K562 (cell line): Measurements from ENCODE around the gene PARP4. TPM values are rescaled to one million over a fixed set of nuclear protein-coding genes. Genes with fewer than 3 reads are reported as not detected.

Experiments used
- ATAC-seq: fragments of 200-7000 bp; cut with Tn5 transposase; 3 replicates; pipeline ENCODE4 v1.9.1; 2020; ENCODE audit warnings: moderate library complexity
- BruUV-seq: library from RNA; stranded (reverse); fragments of 400-500 nt; replicated peaks from 2 replicates; lab custom pipeline; 2021; lab: Mats Ljungman, UMichigan
- CTCF ChIA-PET: fragments of 300-600 bp; formaldehyde crosslinking; extraction: SDS; loops from one replicate; lab custom pipeline; 2021; ENCODE audit warnings: low intra/inter-chr PET ratio; lab: Yijun Ruan, JAX
- POLR2A ChIA-PET: fragments of 300-600, 350-650 bp; sonication (Branson Sonifier 250); formaldehyde crosslinking; extraction: SDS; loops from one replicate; lab custom pipeline; 2021; ENCODE audit warnings: antibody characterized with exemption, inconsistent platforms; lab: Yijun Ruan, JAX
- DNase-seq, 4 experiments: peaks; one replicate each; pipeline versions ENCODE4 v3.0.0 to v3.0.0-alpha.2; 2011 to 2018; ENCODE audit warnings: low spot score in 3 of 4, mixed read lengths in 3 of 4; ENCODE audit errors: extremely low read depth in 1 of 4
- FAIRE-seq: peaks from 2 replicates; lab custom pipeline; 2011; peaks lifted over from hg19 to GRCh38; lab: Jason Lieb, UNC
- H2AFZ ChIP-seq: 2 replicates; pipeline ENCODE4 v1.6.0; 2011; ENCODE audit warnings: low read depth, low read length, control low read depth, inconsistent platforms
- H3K27ac ChIP-seq: fragments of 200-600 bp; 3 replicates; pipeline ENCODE4 v1.8.0; 2011; ENCODE audit warnings: low read depth, mild to moderate bottlenecking, control low read depth, inconsistent platforms, low read length, moderate library complexity, mixed read lengths; ENCODE audit errors: extremely low read depth
- H3K27me3 ChIP-seq, 2 experiments: fragments of 300-600 bp in 1 of 2; 2 replicates in 1 of 2; 3 replicates in 1 of 2; pipeline versions ENCODE4 v1.6.0 to v1.8.0; 2011; ENCODE audit warnings: inconsistent platforms in 2 of 2, low read length in 2 of 2, mild to moderate bottlenecking in 1 of 2, mixed read lengths in 1 of 2, moderate library complexity in 1 of 2; ENCODE audit not compliant: control insufficient read depth in 2 of 2, insufficient read depth in 2 of 2
- H3K36me3 ChIP-seq: fragments of 300-600 bp; 3 replicates; pipeline ENCODE4 v1.8.0; 2011; ENCODE audit warnings: mild to moderate bottlenecking, low read length, inconsistent platforms; ENCODE audit not compliant: control insufficient read depth, insufficient read depth
- H3K4me1 ChIP-seq, 2 experiments: fragments of 200-600 bp in 1 of 2; replicated peaks in 1 of 2; 2 replicates in 1 of 2; 3 replicates in 1 of 2; pipeline versions ENCODE4 v1.5.1 to v1.8.0; 2011; ENCODE audit warnings: inconsistent platforms in 2 of 2, low read length in 2 of 2, mild to moderate bottlenecking in 1 of 2, mixed read lengths in 1 of 2, moderate library complexity in 1 of 2; ENCODE audit not compliant: control insufficient read depth in 2 of 2, insufficient read depth in 2 of 2
- H3K4me2 ChIP-seq: 2 replicates; pipeline ENCODE4 v1.6.1; 2011; ENCODE audit warnings: low read length, control low read depth, inconsistent platforms, mixed read lengths; ENCODE audit not compliant: insufficient read depth
- H3K4me3 ChIP-seq: fragments of 200-600 bp; sonication (generic), shearing (Covaris generic); 2 replicates; pipeline ENCODE4 v1.5.1; 2016; ENCODE audit warnings: control low read depth, inconsistent platforms
- H3K79me2 ChIP-seq: fragments of 200-600 bp; 3 replicates; pipeline ENCODE4 v1.8.0; 2011; ENCODE audit warnings: low read length, inconsistent platforms; ENCODE audit not compliant: control insufficient read depth, insufficient read depth
- H3K9ac ChIP-seq, 2 experiments: 2 replicates each; pipeline versions ENCODE4 v1.6.0 to v1.6.1; 2011; ENCODE audit warnings: low read depth in 2 of 2, low read length in 2 of 2, control low read depth in 1 of 2, inconsistent platforms in 1 of 2, mild to moderate bottlenecking in 1 of 2, mixed read lengths in 1 of 2; ENCODE audit not compliant: insufficient read depth in 1 of 2
- H3K9me1 ChIP-seq: one replicate; pipeline ENCODE4 v1.6.0; 2011; ENCODE audit warnings: inconsistent platforms, mild to moderate bottlenecking, low read length, moderate library complexity; ENCODE audit not compliant: control insufficient read depth, insufficient read depth
- H3K9me3 ChIP-seq: replicated peaks from 2 replicates; pipeline ENCODE4 v1.5.1; 2011; ENCODE audit warnings: low read depth, low read length, inconsistent platforms; ENCODE audit not compliant: control insufficient read depth, insufficient read depth
- H4K20me1 ChIP-seq: replicated peaks from 2 replicates; pipeline ENCODE4 v1.6.1; 2011; ENCODE audit warnings: low read length, inconsistent platforms, mixed read lengths; ENCODE audit not compliant: control insufficient read depth, insufficient read depth
- C11orf30 ChIP-seq: fragments of 450-650 bp; IDR thresholded peaks from 2 replicates; pipeline ENCODE4 v1.6.1; 2016; ENCODE audit warnings: low read depth, mild to moderate bottlenecking
- EGR1 ChIP-seq: fragments of 450-650 bp; conservative IDR thresholded peaks from 2 replicates; pipeline ENCODE4 v1.6.1; 2017; ENCODE audit warnings: mild to moderate bottlenecking
- FOXK2 ChIP-seq, 2 experiments: fragments of 450-650 bp; IDR thresholded peaks in 1 of 2; conservative IDR thresholded peaks in 1 of 2; 2 replicates each; pipeline ENCODE4 v1.6.1; 2016; ENCODE audit warnings: low read depth in 2 of 2, mild to moderate bottlenecking in 1 of 2
- HES1 ChIP-seq: fragments of 450-650 bp; IDR thresholded peaks from 2 replicates; pipeline ENCODE4 v1.6.1; 2016; ENCODE audit warnings: low read depth, mild to moderate bottlenecking, moderate library complexity
- HNRNPLL ChIP-seq: fragments of 200-400 bp; formaldehyde crosslinking; IDR thresholded peaks from 2 replicates; pipeline ENCODE4 v1.6.1; 2017; ENCODE audit warnings: low read length, low read depth, mild to moderate bottlenecking; ENCODE audit not compliant: poor library complexity, severe bottlenecking
- KDM1A ChIP-seq, 2 experiments: fragments of 450-650 bp; IDR thresholded peaks; 2 replicates each; pipeline ENCODE4 v1.6.1; 2016; ENCODE audit warnings: mild to moderate bottlenecking in 2 of 2
- MAFG ChIP-seq: fragments of 450-650 bp; conservative IDR thresholded peaks from 2 replicates; pipeline ENCODE4 v1.6.1; 2016; ENCODE audit warnings: missing genetic modification characterization, missing compliant biosample characterization
- MCM7 ChIP-seq, 2 experiments: fragments of 450-650 bp; IDR thresholded peaks; 2 replicates each; pipeline ENCODE4 v1.6.1; 2016 to 2018
- NFE2 ChIP-seq: IDR thresholded peaks from 2 replicates; pipeline ENCODE4 v1.6.1; 2014; ENCODE audit warnings: antibody characterized with exemption, low read depth
- NRF1 ChIP-seq, 2 experiments: fragments of 450-650 bp; IDR thresholded peaks in 1 of 2; conservative IDR thresholded peaks in 1 of 2; 2 replicates each; pipeline ENCODE4 v1.6.1; 2014; ENCODE audit warnings: mild to moderate bottlenecking in 2 of 2
- RBFOX2 ChIP-seq: fragments of 200-400 bp; formaldehyde crosslinking; IDR thresholded peaks from 2 replicates; pipeline ENCODE4 v1.6.1; 2017; ENCODE audit warnings: low read depth, mild to moderate bottlenecking, low read length, moderate library complexity
- SNAPC5 ChIP-seq: fragments of 250-450 bp; sonication (Bioruptor Pico); IDR thresholded peaks from 2 replicates; pipeline ENCODE4 v1.8.0; 2021; ENCODE audit warnings: moderate library complexity, mild to moderate bottlenecking, inconsistent platforms
- ZNF316 ChIP-seq: fragments of 450-650 bp; IDR thresholded peaks from 2 replicates; pipeline ENCODE4 v1.6.1; 2016
- WGBS: fragments of 100-300 bp; shearing (Covaris generic); methylation state at CpG from one replicate; pipeline ENCODE4 v1.1.6; 2016; ENCODE audit warnings: low coverage, mixed read lengths; ENCODE audit not compliant: insufficient coverage; ENCODE audit errors: missing lambda C conversion rate; 5-methylcytosine and 5-hydroxymethylcytosine counted together
- in situ Hi-C: fragments of 300-500 bp; cut with MboI; formaldehyde crosslinking; loops from 4 replicates; pipeline ENCODE4 v1.15.0; 2018; ENCODE audit warnings: inconsistent platforms, mixed read lengths
- intact Hi-C: fragments of 100-400 bp; cut with micrococcal nuclease; formaldehyde crosslinking; loops from 2 replicates; pipeline ENCODE4 v1.14.2; 2022
- polyA plus RNA-seq, 8 experiments: library from polyadenylated mRNA; depleted of rRNA in 4 of 8; stranded (reverse) in 5 of 8; unstranded in 3 of 8; fragments of >200 nt; fragmentation: Nextera tagmentation in 2 of 8; fragmentation: Illumina TruSeq in 1 of 8; extraction: Ambion mirVana in 2 of 8; extraction: Trizol in 1 of 8; gene quantifications; 2 replicates each; pipeline versions ENCODE4 v1.2.1 to v1.2.3, GENCODE V29; 2011 to 2014; ENCODE audit warnings: inconsistent platforms in 1 of 8, missing spikeins in 1 of 8
- total RNA-seq, 7 experiments: library from RNA; depleted of rRNA in 6 of 7; stranded (reverse); fragments of >200 nt in 6 of 7; fragmentation: Illumina TruSeq in 2 of 7; extraction: Trizol in 2 of 7; gene quantifications; 2 replicates each; pipeline versions ENCODE4 v1.2.1 to v1.2.3, GENCODE V29; 2011 to 2021; ENCODE audit warnings: low replicate concordance in 1 of 7
- TF ChIP-seq, protein P1 (sequence below): fragments of 250-450 bp; sonication (Bioruptor Pico); IDR thresholded peaks from 2 replicates; pipeline ENCODE4 v1.4.0; 2020; ENCODE audit warnings: mild to moderate bottlenecking, moderate library complexity
- TF ChIP-seq, protein P2 (sequence below): sonication (generic); IDR thresholded peaks from 2 replicates; pipeline ENCODE4 v1.6.1; 2016
- TF ChIP-seq, protein P3 (sequence below): fragments of 200-800 bp; sonication (Bioruptor generic); IDR thresholded peaks from 2 replicates; pipeline ENCODE4 v1.6.1; 2017; ENCODE audit warnings: missing genetic modification characterization, missing compliant biosample characterization

PARP4 gene
- total and polyA plus RNA-seq, 9 of the 15 experiments (the other 6 are each of a cell fraction or from before 2014, with no cell fraction given) = 6.3 to 26.3 (median 18.8) TPM

DNA sequence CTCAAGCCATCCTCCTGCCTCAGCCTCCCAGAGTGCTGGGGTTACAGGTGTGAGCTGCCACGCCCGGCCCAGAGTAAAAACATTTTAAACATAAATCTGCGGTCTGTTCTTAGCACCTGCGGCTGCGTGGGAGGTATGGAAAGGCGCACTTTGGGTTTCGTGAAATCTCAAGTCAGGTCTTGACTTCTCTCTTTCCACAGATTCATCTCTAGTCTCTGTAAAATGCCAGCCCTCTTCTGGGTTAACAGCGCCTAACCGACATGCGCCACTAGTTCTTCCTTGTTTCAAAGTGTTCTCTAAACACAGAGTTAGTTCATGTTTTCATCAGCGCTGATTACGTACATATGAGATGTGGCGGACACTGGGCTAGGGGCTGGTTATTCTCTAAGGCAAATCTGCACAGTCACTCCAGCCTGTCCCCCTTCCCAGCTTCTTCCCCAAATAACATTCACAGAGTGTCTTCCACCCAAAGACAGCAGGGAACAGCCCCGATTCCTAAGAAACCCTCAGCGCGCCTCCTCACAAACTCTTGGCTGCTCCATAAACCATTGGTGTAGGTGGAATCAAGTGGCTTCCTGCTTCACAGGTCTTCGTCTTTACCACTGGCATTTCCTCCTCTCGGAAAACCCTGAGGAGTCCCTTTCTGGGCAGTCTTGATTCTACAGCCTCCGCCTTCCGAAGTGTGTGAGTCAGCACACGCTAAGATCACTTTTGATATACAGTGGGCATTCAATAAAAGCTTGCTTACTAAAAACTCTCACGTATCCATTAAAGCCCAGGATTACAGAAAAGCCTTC, 1.4 kb downstream of the PARP4 start:
- H3K9ac ChIP-seq = peak overlapping the region; percentile 85 to 86; a peak in 3 of 4 replicates
- H4K20me1 ChIP-seq = 0 out of 2 replicates have a peak, but pooled peaks cover 5% of the 10 kb centered on the region
- H2AFZ ChIP-seq = peak overlapping the region; percentile 92
- H3K79me2 ChIP-seq = peaks cover 47% of the 10 kb centered on the region
- no TSS peak for BruUV-seq
- DNase-seq (peak in 3 of 4 experiments; percentile 9 to 56 (median 30)), ATAC-seq (peak; percentile 48), FAIRE-seq (no peak)
- no peaks in the 10 kb centered on the region for H3K27me3 ChIP-seq
- peaks cover 0 to 20% of the 10 kb centered on the region in 2 experiments; a peak in 3 of 5 replicates for H3K4me1 ChIP-seq
- peak overlapping the region; percentile 96 for H3K27ac ChIP-seq
- 10% methylated on average over 21 of the region's 22 CpGs for WGBS
- H3K36me3 ChIP-seq = no peaks in the 10 kb centered on the region
- peak overlapping the region; percentile 95 for H3K4me2 ChIP-seq
- intact Hi-C loops = no loop called here
- in situ Hi-C loops = no loop called here
- no peaks in the 10 kb centered on the region for H3K9me3 ChIP-seq
- H3K9me1 ChIP-seq = no peaks in the 10 kb centered on the region
- H3K4me3 ChIP-seq = peak overlapping the region; percentile 80
- ChIA-PET CTCF (no interaction called here), POLR2A (interaction anchor here (0.6 to 1.7 kb wide), 4 partner anchors 12 to 60 kb away, joined by 3 to 5 read pairs (median 4); no protein-coding TSS in a partner anchor)
- TF ChIP-seq, protein P1, sequence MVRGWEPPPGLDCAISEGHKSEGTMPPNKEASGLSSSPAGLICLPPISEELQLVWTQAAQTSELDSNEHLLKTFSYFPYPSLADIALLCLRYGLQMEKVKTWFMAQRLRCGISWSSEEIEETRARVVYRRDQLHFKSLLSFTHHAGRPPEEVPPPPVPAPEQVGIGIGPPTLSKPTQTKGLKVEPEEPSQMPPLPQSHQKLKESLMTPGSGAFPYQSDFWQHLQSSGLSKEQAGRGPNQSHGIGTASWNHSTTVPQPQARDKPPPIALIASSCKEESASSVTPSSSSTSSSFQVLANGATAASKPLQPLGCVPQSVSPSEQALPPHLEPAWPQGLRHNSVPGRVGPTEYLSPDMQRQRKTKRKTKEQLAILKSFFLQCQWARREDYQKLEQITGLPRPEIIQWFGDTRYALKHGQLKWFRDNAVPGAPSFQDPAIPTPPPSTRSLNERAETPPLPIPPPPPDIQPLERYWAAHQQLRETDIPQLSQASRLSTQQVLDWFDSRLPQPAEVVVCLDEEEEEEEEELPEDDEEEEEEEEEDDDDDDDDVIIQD (CRISPR knock-in tag) = no peak
- TF ChIP-seq NFE2 = peak; percentile 67
- peak; percentile 47; the same call in 1 of the 2 replicates for TF ChIP-seq EGR1
- TF ChIP-seq MCM7 (IDR thresholded peaks at IDR 0.05) = no peak
- TF ChIP-seq, protein P2, sequence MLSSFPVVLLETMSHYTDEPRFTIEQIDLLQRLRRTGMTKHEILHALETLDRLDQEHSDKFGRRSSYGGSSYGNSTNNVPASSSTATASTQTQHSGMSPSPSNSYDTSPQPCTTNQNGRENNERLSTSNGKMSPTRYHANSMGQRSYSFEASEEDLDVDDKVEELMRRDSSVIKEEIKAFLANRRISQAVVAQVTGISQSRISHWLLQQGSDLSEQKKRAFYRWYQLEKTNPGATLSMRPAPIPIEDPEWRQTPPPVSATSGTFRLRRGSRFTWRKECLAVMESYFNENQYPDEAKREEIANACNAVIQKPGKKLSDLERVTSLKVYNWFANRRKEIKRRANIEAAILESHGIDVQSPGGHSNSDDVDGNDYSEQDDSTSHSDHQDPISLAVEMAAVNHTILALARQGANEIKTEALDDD = peak; percentile 77
- peak; percentile 35; the same call in 1 of the 2 replicates for TF ChIP-seq ZNF316
- TF ChIP-seq SNAPC5 (CRISPR knock-in tag) = no peak
- TF ChIP-seq, protein P3, sequence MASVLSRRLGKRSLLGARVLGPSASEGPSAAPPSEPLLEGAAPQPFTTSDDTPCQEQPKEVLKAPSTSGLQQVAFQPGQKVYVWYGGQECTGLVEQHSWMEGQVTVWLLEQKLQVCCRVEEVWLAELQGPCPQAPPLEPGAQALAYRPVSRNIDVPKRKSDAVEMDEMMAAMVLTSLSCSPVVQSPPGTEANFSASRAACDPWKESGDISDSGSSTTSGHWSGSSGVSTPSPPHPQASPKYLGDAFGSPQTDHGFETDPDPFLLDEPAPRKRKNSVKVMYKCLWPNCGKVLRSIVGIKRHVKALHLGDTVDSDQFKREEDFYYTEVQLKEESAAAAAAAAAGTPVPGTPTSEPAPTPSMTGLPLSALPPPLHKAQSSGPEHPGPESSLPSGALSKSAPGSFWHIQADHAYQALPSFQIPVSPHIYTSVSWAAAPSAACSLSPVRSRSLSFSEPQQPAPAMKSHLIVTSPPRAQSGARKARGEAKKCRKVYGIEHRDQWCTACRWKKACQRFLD (CRISPR knock-in tag) = peak; percentile 20; the same call in 1 of the 2 replicates
- peak; percentile 63 for TF ChIP-seq C11orf30
- TF ChIP-seq RBFOX2 = 0 out of 2 replicates have a peak, but pooled peaks have one; percentile 29
- peak in 1 of 2 experiments; percentile 10; a peak in 2 of 4 replicates for TF ChIP-seq FOXK2 (conservative IDR thresholded peaks at IDR 0.05 in 1 of 2, IDR thresholded peaks at IDR 0.05 in 1 of 2; ENCODE audit: low read depth in 2 of 2)
- peak; percentile 75 for TF ChIP-seq MAFG (tag)
- TF ChIP-seq HNRNPLL = peak; percentile 91
- TF ChIP-seq KDM1A (IDR thresholded peaks at IDR 0.05) = peak; percentile 64 to 70
- TF ChIP-seq HES1 = 0 out of 2 replicates have a peak, but pooled peaks have one; percentile 45
- TF ChIP-seq NRF1 (conservative IDR thresholded peaks at IDR 0.05 in 1 of 2, IDR thresholded peaks at IDR 0.05 in 1 of 2) = peak; percentile 56 to 64
